HUES6 (cell line): ENCODE measurements around the gene C1QTNF9.

Experiments used
- H3K27ac ChIP-seq: 2 replicates; pipeline ENCODE4 v1.7.0; 2013; ENCODE audit warnings: low read depth, mild to moderate bottlenecking, low read length, inconsistent platforms
- H3K27me3 ChIP-seq: 2 replicates; pipeline ENCODE4 v1.6.1; 2013; ENCODE audit warnings: low read length; ENCODE audit not compliant: control insufficient read depth, insufficient read depth
- H3K36me3 ChIP-seq: 2 replicates; pipeline ENCODE4 v1.6.1; 2013; ENCODE audit warnings: low read length; ENCODE audit not compliant: control insufficient read depth, insufficient read depth
- H3K4me1 ChIP-seq: 2 replicates; pipeline ENCODE4 v1.6.1; 2013; ENCODE audit warnings: low read length; ENCODE audit not compliant: control insufficient read depth, insufficient read depth
- H3K4me3 ChIP-seq: 2 replicates; pipeline ENCODE4 v1.5.1; 2013; ENCODE audit warnings: low read depth, low read length
- H3K9ac ChIP-seq: one replicate; pipeline ENCODE4 v1.6.1; 2013; ENCODE audit warnings: mild to moderate bottlenecking, low read length
- H3K9me3 ChIP-seq: 2 replicates; pipeline ENCODE4 v1.6.1; 2013; ENCODE audit warnings: low read depth, low read length; ENCODE audit not compliant: control insufficient read depth, insufficient read depth

C1QTNF9 gene

DNA sequence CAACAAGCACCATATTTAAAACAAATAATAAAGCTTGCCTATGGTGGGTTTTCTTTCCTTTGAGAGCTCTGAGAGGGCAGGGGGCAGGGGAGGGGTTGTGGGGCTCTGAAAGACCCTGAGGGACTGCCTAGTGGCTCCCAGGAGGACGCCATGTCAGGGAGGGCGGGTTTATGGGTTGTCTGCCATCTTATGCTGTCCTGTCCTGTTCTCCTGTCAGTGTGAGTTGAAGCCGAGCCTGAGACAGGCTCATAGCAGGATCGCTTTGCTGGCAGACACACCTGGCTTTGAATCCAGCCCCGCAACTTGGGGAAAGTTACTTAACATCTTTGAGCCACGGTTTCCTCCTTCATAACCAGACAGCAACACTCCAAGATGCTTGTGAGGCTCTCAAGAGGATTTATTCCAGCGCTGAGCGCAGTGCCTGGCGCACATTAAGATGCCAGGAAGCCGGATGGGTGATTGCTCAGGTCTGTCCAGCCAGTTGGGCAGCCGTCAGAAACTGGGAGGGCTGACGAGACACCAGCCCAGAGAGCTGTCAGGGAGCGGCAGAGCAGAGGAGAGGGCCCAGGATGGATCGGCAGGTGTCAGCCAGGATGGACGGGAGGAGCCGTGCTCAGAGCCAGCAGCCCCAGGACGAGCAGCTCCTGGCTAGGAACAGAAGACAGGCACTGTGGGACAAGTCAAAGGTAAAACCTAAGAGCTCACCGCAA is 36.8 kb upstream of the C1QTNF9 start:
- H3K9ac ChIP-seq, result no peak overlapping the region
- H3K9me3 ChIP-seq, result no peaks in the 10 kb centered on the region
- no peaks in the 10 kb centered on the region for H3K27me3 ChIP-seq
- peaks cover 11% of the 10 kb centered on the region; the same call in 1 of the 2 replicates for H3K4me1 ChIP-seq
- H3K36me3 ChIP-seq, result no peaks in the 10 kb centered on the region
- peak overlapping the region; percentile 20; the same call in 1 of the 2 replicates for H3K27ac ChIP-seq
- no peak overlapping the region for H3K4me3 ChIP-seq

DNA sequence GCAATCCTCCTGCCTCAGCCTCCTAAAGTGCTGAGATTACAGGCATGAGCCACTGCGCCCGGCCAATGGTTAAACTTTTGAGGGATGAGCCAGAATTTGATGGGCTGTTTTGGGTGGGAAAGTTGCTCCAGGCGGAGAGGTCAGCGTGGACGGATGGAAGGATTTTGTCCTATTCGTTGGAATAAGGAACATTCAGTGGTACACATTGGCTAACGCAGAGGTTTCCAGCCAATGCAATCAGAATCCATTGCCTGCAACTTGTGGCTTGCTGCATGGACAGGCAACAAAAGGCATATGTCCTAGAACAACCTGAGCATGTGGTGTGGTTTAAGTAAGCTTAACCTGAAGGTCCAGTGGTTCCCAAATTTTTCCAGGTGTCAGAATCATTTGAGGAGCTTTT is 35.5 kb upstream of the C1QTNF9 start:
- Histone ChIP-seq H3K27me3 (no peaks in the 10 kb centered on the region), H3K9ac (no peak overlapping the region), H3K4me1 (peaks cover 11% of the 10 kb centered on the region; the same call in 1 of the 2 replicates), H3K9me3 (no peaks in the 10 kb centered on the region), H3K4me3 (no peak overlapping the region), H3K36me3 (no peaks in the 10 kb centered on the region), H3K27ac (no peak overlapping the region)

DNA sequence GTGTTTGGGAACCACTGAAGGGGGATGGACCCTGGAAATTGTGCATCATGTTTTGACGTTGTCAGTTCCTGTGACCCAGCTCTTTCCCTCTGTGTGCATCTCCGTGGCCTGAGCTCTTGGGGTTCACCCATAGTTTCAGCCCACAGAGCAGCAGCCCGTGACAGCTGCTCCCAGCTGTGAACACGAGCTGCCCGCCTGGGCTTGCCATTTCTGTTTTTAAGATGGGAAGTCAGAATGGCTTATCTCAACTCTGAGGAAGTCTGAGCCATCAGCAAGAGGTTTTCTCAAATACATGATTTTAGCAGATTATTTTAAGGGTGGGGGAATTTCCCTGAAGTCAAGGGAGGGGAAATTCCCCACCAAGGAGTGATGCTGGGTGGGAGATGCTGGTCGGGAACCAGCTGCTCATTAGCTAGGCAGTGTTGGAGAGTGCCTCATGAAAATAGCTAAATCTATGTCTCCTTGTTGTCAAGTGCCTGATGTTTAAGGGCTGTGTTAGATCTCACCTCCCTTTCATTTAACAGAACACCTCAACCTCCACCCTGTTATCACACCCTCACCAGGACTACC is 34.8 kb upstream of the C1QTNF9 start:
- no peak overlapping the region for H3K4me3 ChIP-seq
- no peak overlapping the region for H3K27ac ChIP-seq

DNA sequence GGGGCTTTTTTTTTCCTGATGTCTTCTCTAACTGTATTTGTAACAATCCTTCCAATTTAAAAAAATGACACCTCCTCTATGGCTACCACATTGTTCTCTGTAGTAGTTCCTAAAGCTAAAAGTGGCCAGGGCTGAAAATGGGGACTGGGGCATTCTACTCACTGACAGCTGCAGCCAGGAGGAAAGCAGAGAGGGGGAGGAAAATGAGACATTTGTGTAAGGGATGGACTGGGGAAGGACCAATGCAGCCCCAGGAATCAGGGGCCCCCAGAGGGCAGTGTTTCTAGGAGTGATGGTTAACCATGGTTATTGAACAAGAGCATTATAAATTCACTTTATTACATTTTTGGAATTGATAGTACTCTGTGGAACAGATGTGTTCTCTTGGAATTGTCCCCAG is 34.3 kb upstream of the C1QTNF9 start:
- Histone ChIP-seq H3K9ac (no peak overlapping the region), H3K27ac (no peak overlapping the region), H3K36me3 (no peaks in the 10 kb centered on the region), H3K4me1 (peaks cover 11% of the 10 kb centered on the region; the same call in 1 of the 2 replicates), H3K4me3 (no peak overlapping the region), H3K27me3 (no peaks in the 10 kb centered on the region), H3K9me3 (no peaks in the 10 kb centered on the region)

More for the DNA sequence above, 34.8 kb upstream of the C1QTNF9 start:
- no peaks in the 10 kb centered on the region for H3K27me3 ChIP-seq
- H3K4me1 ChIP-seq, result peaks cover 11% of the 10 kb centered on the region; the same call in 1 of the 2 replicates
- no peaks in the 10 kb centered on the region for H3K36me3 ChIP-seq
- no peaks in the 10 kb centered on the region for H3K9me3 ChIP-seq
- H3K9ac ChIP-seq, result no peak overlapping the region

DNA sequence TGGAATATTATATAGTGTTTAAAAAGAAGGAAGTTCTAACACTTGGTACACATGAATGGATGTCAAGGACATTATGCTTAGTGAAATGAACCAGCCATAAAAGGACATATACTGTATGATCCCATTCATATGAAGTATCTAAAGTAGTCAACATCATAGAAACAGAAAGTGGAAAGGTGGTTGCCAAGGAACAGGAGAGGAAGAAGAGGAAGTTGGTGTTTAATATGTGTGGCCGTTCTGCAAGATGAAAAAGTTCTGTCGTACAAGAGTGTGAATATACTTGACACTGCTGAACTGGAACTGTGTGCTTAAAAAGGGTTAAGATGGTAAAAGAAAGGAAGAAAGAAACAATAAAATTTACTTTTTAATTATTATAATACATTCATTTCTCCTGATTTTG is 33.1 kb upstream of the C1QTNF9 start:
- H3K9ac ChIP-seq, result no peak overlapping the region
- H3K36me3 ChIP-seq, result no peaks in the 10 kb centered on the region
- H3K4me1 ChIP-seq, result peaks cover 5% of the 10 kb centered on the region; the same call in 1 of the 2 replicates
- H3K27ac ChIP-seq, result no peak overlapping the region
- no peak overlapping the region for H3K4me3 ChIP-seq
- H3K9me3 ChIP-seq, result no peaks in the 10 kb centered on the region
- no peaks in the 10 kb centered on the region for H3K27me3 ChIP-seq

DNA sequence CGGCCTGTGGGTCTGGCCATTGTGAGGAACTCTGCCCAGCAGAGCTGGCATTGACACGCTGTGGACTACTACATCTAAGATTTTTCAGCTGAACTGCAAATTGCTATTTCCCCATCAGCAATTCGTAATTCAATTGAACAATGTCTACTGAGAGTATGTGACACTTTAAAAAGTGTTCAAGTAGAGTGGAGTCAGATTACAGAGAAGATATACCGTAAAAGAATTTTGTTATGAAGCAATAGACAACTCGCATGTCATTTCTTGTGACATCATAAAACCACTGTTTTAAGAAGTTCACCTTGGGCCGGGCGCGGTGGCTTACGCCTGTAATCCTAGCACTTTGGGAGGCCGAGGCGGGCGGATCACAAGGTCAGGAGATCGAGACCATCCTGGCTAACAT is 32.5 kb upstream of the C1QTNF9 start:
- Histone ChIP-seq H3K9ac (no peak overlapping the region), H3K27ac (no peak overlapping the region), H3K36me3 (no peaks in the 10 kb centered on the region), H3K27me3 (no peaks in the 10 kb centered on the region), H3K4me3 (no peak overlapping the region), H3K4me1 (no peaks in the 10 kb centered on the region; the same call in 1 of the 2 replicates), H3K9me3 (no peaks in the 10 kb centered on the region)

DNA sequence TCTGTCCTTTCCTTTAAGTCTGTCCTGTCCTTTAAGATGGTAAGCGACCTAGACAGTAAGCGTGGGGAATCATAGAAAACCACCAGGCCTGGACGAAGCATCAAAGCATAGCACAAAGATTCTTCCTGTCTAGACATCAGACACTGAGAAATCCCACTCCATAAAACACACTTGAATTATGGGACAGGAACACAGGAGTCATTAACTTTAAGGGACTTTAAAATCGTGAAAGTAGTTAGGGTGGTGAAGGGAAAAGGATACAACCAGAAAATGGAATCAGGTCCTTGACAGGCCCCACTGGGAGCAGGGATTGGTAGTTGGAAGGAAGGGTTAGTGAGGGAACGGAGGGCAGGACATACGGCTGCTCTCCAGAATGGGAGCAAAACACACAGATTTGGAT is 31.6 kb upstream of the C1QTNF9 start:
- Histone ChIP-seq H3K27ac (no peak overlapping the region), H3K9ac (no peak overlapping the region), H3K9me3 (no peaks in the 10 kb centered on the region), H3K27me3 (no peaks in the 10 kb centered on the region), H3K4me3 (no peak overlapping the region), H3K4me1 (no peaks in the 10 kb centered on the region; the same call in 1 of the 2 replicates), H3K36me3 (peaks cover 4% of the 10 kb centered on the region; the same call in 1 of the 2 replicates)

DNA sequence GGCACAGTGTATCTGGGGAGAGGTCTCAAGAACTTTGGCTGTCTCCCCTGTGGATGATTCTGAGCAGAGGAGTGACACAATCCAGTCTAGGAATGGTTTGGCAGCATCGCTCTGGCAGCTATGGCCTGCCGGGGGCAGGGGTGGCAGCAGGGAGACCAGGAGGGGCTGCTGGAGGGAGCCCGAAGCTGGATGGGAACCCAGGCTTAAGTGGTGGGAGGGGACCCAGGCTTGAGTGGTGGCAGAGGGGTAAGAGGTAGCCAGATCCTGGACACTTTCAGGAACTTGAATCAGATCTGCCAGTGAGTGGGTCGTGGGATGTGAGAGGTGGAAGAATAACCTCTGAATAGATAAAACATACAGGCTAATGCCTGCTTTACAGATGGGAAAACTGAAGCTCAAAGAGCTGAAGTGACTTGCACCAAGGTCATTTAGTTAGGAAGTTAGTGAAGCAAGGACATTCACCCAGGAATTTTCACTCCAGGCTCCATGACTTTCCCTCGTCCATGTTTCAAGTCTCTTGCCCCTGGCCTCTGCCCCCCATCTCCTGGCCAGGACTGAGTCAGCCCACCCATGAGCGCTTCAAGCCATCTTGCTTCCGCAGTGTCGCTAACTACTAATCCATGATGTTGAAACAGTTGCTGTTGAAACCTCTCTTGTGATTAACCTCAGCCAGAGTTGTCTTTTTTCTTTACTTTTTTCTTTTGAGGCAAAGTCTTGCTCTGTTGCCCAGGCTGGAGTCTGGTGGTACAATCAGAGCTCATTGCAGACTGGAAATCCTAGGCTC is 29.9 kb upstream of the C1QTNF9 start:
- no peaks in the 10 kb centered on the region for H3K27me3 ChIP-seq
- no peak overlapping the region for H3K27ac ChIP-seq
- no peaks in the 10 kb centered on the region for H3K9me3 ChIP-seq
- H3K36me3 ChIP-seq, result peaks cover 13% of the 10 kb centered on the region; the same call in 1 of the 2 replicates
- H3K4me1 ChIP-seq, result no peaks in the 10 kb centered on the region; the same call in 1 of the 2 replicates
- H3K9ac ChIP-seq, result no peak overlapping the region
- H3K4me3 ChIP-seq, result no peak overlapping the region

DNA sequence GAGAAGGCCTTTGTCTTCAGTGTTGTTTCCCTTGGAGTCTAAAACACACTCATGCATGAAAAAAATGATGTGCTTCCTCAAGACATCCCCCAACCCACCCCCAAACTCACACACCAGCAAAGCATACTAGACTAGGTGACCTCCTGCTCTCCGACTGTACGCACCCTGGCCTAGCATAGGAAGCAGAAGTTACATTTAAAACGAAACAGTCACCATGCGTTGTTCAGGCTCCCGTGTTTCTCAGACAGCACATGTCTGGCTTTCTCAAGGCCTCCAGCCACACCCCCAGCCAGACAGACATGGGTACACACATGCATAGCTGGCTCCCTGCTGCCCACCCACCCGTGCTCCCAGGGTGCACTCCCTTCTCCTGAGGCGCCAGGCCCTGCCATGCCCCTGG is 28.7 kb upstream of the C1QTNF9 start:
- H3K27ac ChIP-seq, result no peak overlapping the region
- H3K36me3 ChIP-seq, result peaks cover 20% of the 10 kb centered on the region
- no peaks in the 10 kb centered on the region for H3K27me3 ChIP-seq
- no peaks in the 10 kb centered on the region for H3K4me1 ChIP-seq
- H3K4me3 ChIP-seq, result no peak overlapping the region
- H3K9me3 ChIP-seq, result no peaks in the 10 kb centered on the region
- no peak overlapping the region for H3K9ac ChIP-seq

DNA sequence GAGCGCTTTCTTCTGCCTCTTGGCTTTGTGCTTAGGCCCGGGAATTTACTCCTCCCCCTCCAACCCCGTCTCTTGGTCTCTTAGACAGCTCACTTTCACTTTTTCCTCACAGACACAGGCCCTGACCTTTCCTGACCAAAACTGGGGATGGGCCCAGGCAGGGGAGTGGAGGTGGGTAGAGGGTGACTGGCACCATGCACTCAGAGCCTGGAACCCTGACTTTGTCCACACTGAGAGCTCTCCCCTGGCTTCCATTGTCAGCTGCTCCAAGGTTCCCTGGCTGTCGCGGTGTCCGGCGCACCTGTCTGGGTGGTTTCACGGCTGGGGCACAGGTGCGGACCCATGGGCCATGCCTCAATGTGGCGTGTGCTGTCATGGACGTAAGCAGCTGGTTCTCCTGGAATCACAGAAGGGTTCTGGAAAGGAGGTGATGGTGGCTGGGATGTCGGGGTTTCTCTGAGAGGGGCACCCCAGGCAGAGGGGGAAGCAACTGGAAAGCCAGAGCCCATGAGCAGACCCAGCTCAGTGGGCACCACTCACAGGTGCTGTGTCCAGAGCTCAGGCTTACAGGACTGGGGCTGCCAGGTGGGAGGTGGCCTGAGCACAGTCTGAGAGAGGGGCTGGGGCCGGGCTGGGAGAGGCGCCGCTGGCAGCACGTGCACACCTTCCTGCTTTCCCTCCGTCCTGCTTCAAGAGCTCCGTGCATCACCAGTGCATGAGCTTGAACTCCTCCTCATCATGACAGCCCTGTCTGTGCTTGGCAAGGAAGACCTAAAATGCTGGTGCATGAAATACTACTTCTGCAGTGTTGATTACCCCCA is 28.0 kb upstream of the C1QTNF9 start:
- no peak overlapping the region for H3K27ac ChIP-seq
- H3K9me3 ChIP-seq, result no peaks in the 10 kb centered on the region
- peaks cover 27% of the 10 kb centered on the region for H3K36me3 ChIP-seq
- H3K4me1 ChIP-seq, result no peaks in the 10 kb centered on the region
- no peak overlapping the region for H3K4me3 ChIP-seq
- H3K9ac ChIP-seq, result no peak overlapping the region
- H3K27me3 ChIP-seq, result no peaks in the 10 kb centered on the region
